HEK293 (cell line): ENCODE results near the gene SREBF1.

Experiments used
- KLF1 ChIP-seq: fragments of 450-650 bp; formaldehyde crosslinking; IDR thresholded peaks from 2 replicates; pipeline ENCODE4 v1.5.1; 2016; ENCODE audit warnings: missing biosample characterization, missing genetic modification characterization
- OSR2 ChIP-seq: fragments of 450-650 bp; formaldehyde crosslinking; IDR thresholded peaks from 2 replicates; pipeline ENCODE4 v1.5.1; 2016; ENCODE audit warnings: missing biosample characterization, missing genetic modification characterization
- PATZ1 ChIP-seq: fragments of 450-650 bp; formaldehyde crosslinking; IDR thresholded peaks from 2 replicates; pipeline ENCODE4 v1.5.1; 2016; ENCODE audit warnings: missing biosample characterization, missing genetic modification characterization
- SCRT1 ChIP-seq: fragments of 450-650 bp; formaldehyde crosslinking; IDR thresholded peaks from 2 replicates; pipeline ENCODE4 v1.5.1; 2016; ENCODE audit warnings: missing biosample characterization, missing genetic modification characterization, borderline replicate concordance
- SP3 ChIP-seq: fragments of 450-650 bp; formaldehyde crosslinking; IDR thresholded peaks from 2 replicates; pipeline ENCODE4 v1.5.1; 2016; ENCODE audit warnings: missing biosample characterization, missing genetic modification characterization
- SP7 ChIP-seq: fragments of 450-650 bp; formaldehyde crosslinking; IDR thresholded peaks from 2 replicates; pipeline ENCODE4 v1.5.1; 2016; ENCODE audit warnings: missing biosample characterization, missing genetic modification characterization
- WT1 ChIP-seq: fragments of 450-650 bp; formaldehyde crosslinking; IDR thresholded peaks from 2 replicates; pipeline ENCODE4 v1.5.1; 2016; ENCODE audit warnings: missing biosample characterization, missing genetic modification characterization
- ZBTB17 ChIP-seq: fragments of 450-650 bp; formaldehyde crosslinking; IDR thresholded peaks from 2 replicates; pipeline ENCODE4 v1.5.1; 2016; ENCODE audit warnings: missing biosample characterization, missing genetic modification characterization
- ZBTB21 ChIP-seq: fragments of 450-650 bp; formaldehyde crosslinking; IDR thresholded peaks from 2 replicates; pipeline ENCODE4 v1.5.1; 2017; ENCODE audit warnings: missing biosample characterization, missing genetic modification characterization
- ZFP37 ChIP-seq: fragments of 450-650 bp; formaldehyde crosslinking; IDR thresholded peaks from 2 replicates; pipeline ENCODE4 v1.5.1; 2016; ENCODE audit warnings: missing biosample characterization, missing genetic modification characterization
- ZNF169 ChIP-seq: fragments of 450-650 bp; formaldehyde crosslinking; IDR thresholded peaks from 2 replicates; pipeline ENCODE4 v1.5.1; 2016; ENCODE audit warnings: missing biosample characterization, missing genetic modification characterization
- ZNF211 ChIP-seq: fragments of 450-650 bp; formaldehyde crosslinking; IDR thresholded peaks from 2 replicates; pipeline ENCODE4 v1.5.1; 2016; ENCODE audit warnings: low read depth, missing biosample characterization, missing genetic modification characterization
- ZNF221 ChIP-seq: fragments of 450-650 bp; formaldehyde crosslinking; IDR thresholded peaks from 2 replicates; pipeline ENCODE4 v1.5.1; 2017; ENCODE audit warnings: missing biosample characterization, missing genetic modification characterization, borderline replicate concordance
- ZNF292 ChIP-seq: fragments of 450-650 bp; formaldehyde crosslinking; IDR thresholded peaks from 2 replicates; pipeline ENCODE4 v1.5.1; 2016; ENCODE audit warnings: low read depth, missing biosample characterization, missing genetic modification characterization, borderline replicate concordance
- ZNF324 ChIP-seq: fragments of 450-650 bp; formaldehyde crosslinking; IDR thresholded peaks from 2 replicates; pipeline ENCODE4 v1.5.1; 2016; ENCODE audit warnings: missing biosample characterization, missing genetic modification characterization
- ZNF335 ChIP-seq: fragments of 450-650 bp; formaldehyde crosslinking; conservative IDR thresholded peaks from 2 replicates; pipeline ENCODE4 v1.5.1; 2016; ENCODE audit warnings: missing biosample characterization, missing genetic modification characterization
- ZNF510 ChIP-seq: fragments of 450-650 bp; formaldehyde crosslinking; IDR thresholded peaks from 2 replicates; pipeline ENCODE4 v1.5.1; 2018; ENCODE audit warnings: mild to moderate bottlenecking, missing genetic modification characterization, missing biosample characterization; ENCODE audit not compliant: insufficient replicate concordance
- ZNF521 ChIP-seq: fragments of 450-650 bp; formaldehyde crosslinking; IDR thresholded peaks from 2 replicates; pipeline ENCODE4 v1.5.1; 2017; ENCODE audit warnings: missing biosample characterization, mild to moderate bottlenecking, missing genetic modification characterization
- ZNF560 ChIP-seq: fragments of 450-650 bp; formaldehyde crosslinking; IDR thresholded peaks from 2 replicates; pipeline ENCODE4 v1.5.1; 2017; ENCODE audit warnings: missing biosample characterization, missing genetic modification characterization, borderline replicate concordance
- ZNF624 ChIP-seq: fragments of 450-650 bp; formaldehyde crosslinking; IDR thresholded peaks from 2 replicates; pipeline ENCODE4 v1.5.1; 2017; ENCODE audit warnings: missing biosample characterization, missing genetic modification characterization
- ZNF626 ChIP-seq: fragments of 450-650 bp; sonication (Bioruptor Pico); formaldehyde crosslinking; IDR thresholded peaks from 2 replicates; pipeline ENCODE4 v1.5.1; 2018; ENCODE audit warnings: missing biosample characterization, missing genetic modification characterization, inconsistent platforms
- ZNF629 ChIP-seq: fragments of 450-650 bp; formaldehyde crosslinking; IDR thresholded peaks from 2 replicates; pipeline ENCODE4 v1.5.1; 2017; ENCODE audit warnings: missing biosample characterization, missing genetic modification characterization
- ZNF843 ChIP-seq: fragments of 450-650 bp; formaldehyde crosslinking; IDR thresholded peaks from 2 replicates; pipeline ENCODE4 v1.5.1; 2016; ENCODE audit warnings: missing biosample characterization, missing genetic modification characterization
- TF ChIP-seq, protein P1 (sequence below): fragments of 450-650 bp; formaldehyde crosslinking; IDR thresholded peaks from 2 replicates; pipeline ENCODE4 v1.5.1; 2016; ENCODE audit warnings: missing biosample characterization, missing genetic modification characterization
- TF ChIP-seq, protein P2 (sequence below): fragments of 450-650 bp; formaldehyde crosslinking; IDR thresholded peaks from 2 replicates; pipeline ENCODE4 v1.5.1; 2016; ENCODE audit warnings: missing biosample characterization, missing genetic modification characterization
- TF ChIP-seq, protein P3 (sequence below): fragments of 450-650 bp; formaldehyde crosslinking; IDR thresholded peaks from 2 replicates; pipeline ENCODE4 v1.5.1; 2016; ENCODE audit warnings: missing biosample characterization, missing genetic modification characterization
- TF ChIP-seq, protein P4 (sequence below): fragments of 450-650 bp; formaldehyde crosslinking; IDR thresholded peaks from 2 replicates; pipeline ENCODE4 v1.5.1; 2016; ENCODE audit warnings: missing biosample characterization, missing genetic modification characterization

SREBF1 gene

DNA sequence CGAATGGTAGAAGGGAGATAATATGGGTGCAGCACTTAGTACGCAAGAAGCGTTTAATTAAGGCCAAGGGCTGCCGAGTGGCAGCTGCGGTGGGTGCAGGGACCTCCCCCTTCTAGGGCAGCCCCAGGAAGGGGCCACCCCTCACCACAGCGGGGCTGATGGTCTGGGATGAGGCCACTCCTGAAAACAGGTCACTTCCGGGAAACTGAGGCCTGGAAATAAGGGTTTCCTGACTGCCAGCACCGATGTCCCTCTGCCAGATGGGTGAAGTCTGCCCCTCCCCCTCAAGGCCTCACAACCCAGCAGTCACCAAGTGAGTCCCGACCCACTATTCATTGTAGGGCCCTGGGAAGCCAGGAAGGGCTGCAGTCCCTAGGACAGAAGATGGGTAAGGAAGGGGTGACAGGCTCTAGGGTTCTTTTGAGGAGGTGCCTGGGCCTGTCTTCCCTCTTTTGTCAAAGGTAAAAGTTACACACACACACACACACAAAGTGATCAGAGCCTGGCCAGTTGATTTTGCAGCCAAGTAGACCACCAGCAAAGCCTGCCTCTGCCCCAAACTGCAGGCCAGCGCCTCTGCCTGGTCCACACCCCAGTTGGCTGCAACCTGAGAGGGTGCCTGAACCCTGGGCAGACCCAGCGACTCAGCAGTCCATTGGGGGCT lies 12.5 kb downstream of the SREBF1 start (continued):
- TF ChIP-seq, protein P1, sequence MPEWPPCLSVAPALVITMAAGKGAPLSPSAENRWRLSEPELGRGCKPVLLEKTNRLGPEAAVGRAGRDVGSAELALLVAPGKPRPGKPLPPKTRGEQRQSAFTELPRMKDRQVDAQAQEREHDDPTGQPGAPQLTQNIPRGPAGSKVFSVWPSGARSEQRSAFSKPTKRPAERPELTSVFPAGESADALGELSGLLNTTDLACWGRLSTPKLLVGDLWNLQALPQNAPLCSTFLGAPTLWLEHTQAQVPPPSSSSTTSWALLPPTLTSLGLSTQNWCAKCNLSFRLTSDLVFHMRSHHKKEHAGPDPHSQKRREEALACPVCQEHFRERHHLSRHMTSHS (tag by site-specific recombination): no peak
- TF ChIP-seq OSR2 (tag by site-specific recombination) (no peak), ZFP37 (tag by site-specific recombination) (no peak), ZNF221 (no peak), ZNF324 (tag by site-specific recombination) (no peak), SP3 (peak; percentile 46; the same call in 1 of the 2 replicates), PATZ1 (tag by site-specific recombination) (peak; percentile 41; the same call in 1 of the 2 replicates), SCRT1 (tag by site-specific recombination) (no peak), ZNF211 (tag by site-specific recombination) (no peak), SP7 (tag by site-specific recombination) (0 out of 2 replicates have a peak, but pooled peaks have one; percentile 42), ZNF629 (tag by site-specific recombination) (peak; percentile 25; the same call in 1 of the 2 replicates), KLF1 (tag by site-specific recombination) (peak; percentile 73; the same call in 1 of the 2 replicates), ZNF292 (no peak), ZNF624 (tag by site-specific recombination) (no peak), ZNF335 (no peak), ZNF626 (tag by site-specific recombination) (no peak), WT1 (tag by site-specific recombination) (no peak), ZNF510 (no peak), ZNF843 (peak; percentile 10; the same call in 1 of the 2 replicates), ZNF521 (tag by site-specific recombination) (no peak), ZNF560 (tag by site-specific recombination) (no peak), ZBTB17 (peak; percentile 83), ZNF169 (no peak), ZBTB21 (no peak)
- TF ChIP-seq, protein P2, sequence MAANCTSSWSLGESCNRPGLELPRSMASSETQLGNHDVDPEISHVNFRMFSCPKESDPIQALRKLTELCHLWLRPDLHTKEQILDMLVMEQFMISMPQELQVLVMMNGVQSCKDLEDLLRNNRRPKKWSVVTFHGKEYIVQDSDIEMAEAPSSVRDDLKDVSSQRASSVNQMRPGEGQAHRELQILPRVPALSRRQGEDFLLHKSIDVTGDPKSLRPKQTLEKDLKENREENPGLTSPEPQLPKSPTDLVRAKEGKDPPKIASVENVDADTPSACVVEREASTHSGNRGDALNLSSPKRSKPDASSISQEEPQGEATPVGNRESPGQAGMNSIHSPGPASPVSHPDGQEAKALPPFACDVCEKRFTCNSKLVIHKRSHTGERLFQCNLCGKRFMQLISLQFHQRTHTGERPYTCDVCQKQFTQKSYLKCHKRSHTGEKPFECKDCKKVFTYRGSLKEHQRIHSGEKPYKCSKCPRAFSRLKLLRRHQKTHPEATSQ (tag by site-specific recombination): no peak
- TF ChIP-seq, protein P3, sequence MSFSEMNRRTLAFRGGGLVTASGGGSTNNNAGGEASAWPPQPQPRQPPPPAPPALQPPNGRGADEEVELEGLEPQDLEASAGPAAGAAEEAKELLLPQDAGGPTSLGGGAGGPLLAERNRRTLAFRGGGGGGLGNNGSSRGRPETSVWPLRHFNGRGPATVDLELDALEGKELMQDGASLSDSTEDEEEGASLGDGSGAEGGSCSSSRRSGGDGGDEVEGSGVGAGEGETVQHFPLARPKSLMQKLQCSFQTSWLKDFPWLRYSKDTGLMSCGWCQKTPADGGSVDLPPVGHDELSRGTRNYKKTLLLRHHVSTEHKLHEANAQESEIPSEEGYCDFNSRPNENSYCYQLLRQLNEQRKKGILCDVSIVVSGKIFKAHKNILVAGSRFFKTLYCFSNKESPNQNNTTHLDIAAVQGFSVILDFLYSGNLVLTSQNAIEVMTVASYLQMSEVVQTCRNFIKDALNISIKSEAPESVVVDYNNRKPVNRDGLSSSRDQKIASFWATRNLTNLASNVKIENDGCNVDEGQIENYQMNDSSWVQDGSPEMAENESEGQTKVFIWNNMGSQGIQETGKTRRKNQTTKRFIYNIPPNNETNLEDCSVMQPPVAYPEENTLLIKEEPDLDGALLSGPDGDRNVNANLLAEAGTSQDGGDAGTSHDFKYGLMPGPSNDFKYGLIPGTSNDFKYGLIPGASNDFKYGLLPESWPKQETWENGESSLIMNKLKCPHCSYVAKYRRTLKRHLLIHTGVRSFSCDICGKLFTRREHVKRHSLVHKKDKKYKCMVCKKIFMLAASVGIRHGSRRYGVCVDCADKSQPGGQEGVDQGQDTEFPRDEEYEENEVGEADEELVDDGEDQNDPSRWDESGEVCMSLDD (tag by site-specific recombination): peak; percentile 41; the same call in 1 of the 2 replicates
- TF ChIP-seq, protein P4, sequence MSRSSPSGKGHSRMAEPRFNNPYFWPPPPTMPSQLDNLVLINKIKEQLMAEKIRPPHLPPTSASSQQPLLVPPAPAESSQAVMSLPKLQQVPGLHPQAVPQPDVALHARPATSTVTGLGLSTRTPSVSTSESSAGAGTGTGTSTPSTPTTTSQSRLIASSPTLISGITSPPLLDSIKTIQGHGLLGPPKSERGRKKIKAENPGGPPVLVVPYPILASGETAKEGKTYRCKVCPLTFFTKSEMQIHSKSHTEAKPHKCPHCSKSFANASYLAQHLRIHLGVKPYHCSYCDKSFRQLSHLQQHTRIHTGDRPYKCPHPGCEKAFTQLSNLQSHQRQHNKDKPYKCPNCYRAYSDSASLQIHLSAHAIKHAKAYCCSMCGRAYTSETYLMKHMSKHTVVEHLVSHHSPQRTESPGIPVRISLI (tag by site-specific recombination): no peak
